IMR-90 (cell line): ENCODE data around the gene KRT6C. TPM values are rescaled to one million over a fixed set of nuclear protein-coding genes. Genes with fewer than 3 reads are reported as not detected.

Experiments used
- ATAC-seq: fragments of 200-7000 bp; cut with Tn5 transposase; 2 replicates; pipeline ENCODE4 v1.9.1; 2020; ENCODE audit warnings: low read depth, mild to moderate bottlenecking, moderate library complexity
- BruUV-seq: library from RNA; stranded (reverse); fragments of 400-500 nt; replicated peaks from 2 replicates; lab custom pipeline; 2021; lab: Mats Ljungman, UMichigan
- CTCF ChIA-PET: fragments of 300-600 bp; formaldehyde crosslinking; extraction: SDS; loops from one replicate; lab custom pipeline; 2021; ENCODE audit warnings: antibody characterized with exemption; lab: Yijun Ruan, JAX
- POLR2A ChIA-PET: fragments of 300-600 bp; sonication (Branson Sonifier 250); formaldehyde crosslinking; loops from one replicate; lab custom pipeline; 2022; ENCODE audit warnings: antibody characterized with exemption; ENCODE audit not compliant: unreplicated experiment; lab: Charles Lee
- DNase-seq: peaks from one replicate; pipeline ENCODE4 v3.0.0; 2013
- H2AFZ ChIP-seq: replicated peaks from 2 replicates; pipeline ENCODE3; 2013; ENCODE audit warnings: low read length, mild to moderate bottlenecking; ENCODE audit not compliant: poor library complexity
- H2AK5ac ChIP-seq: 2 replicates; pipeline ENCODE4 v1.6.1; 2013; ENCODE audit warnings: low read depth, low read length, inconsistent platforms
- H2AK9ac ChIP-seq: replicated peaks from 2 replicates; pipeline ENCODE3; 2013; ENCODE audit warnings: mild to moderate bottlenecking, low read depth, low read length, moderate library complexity; ENCODE audit not compliant: poor library complexity
- H2BK120ac ChIP-seq: 2 replicates; pipeline ENCODE4 v1.6.1; 2013; ENCODE audit warnings: low read depth, low read length, inconsistent platforms
- H2BK15ac ChIP-seq: 3 replicates; pipeline ENCODE4 v1.6.1; 2013; ENCODE audit warnings: low read depth, low read length, inconsistent platforms
- H2BK20ac ChIP-seq: 2 replicates; pipeline ENCODE4 v1.6.1; 2013; ENCODE audit warnings: low read depth, mild to moderate bottlenecking, inconsistent platforms, low read length, moderate library complexity
- H2BK5ac ChIP-seq: 2 replicates; pipeline ENCODE4 v1.6.1; 2013; ENCODE audit warnings: mild to moderate bottlenecking, low read depth, low read length, inconsistent platforms; ENCODE audit not compliant: poor library complexity, severe bottlenecking
- H3K14ac ChIP-seq: replicated peaks from 2 replicates; pipeline ENCODE4 v1.6.1; 2013; ENCODE audit warnings: low read depth, low read length, inconsistent platforms
- H3K18ac ChIP-seq: 2 replicates; pipeline ENCODE4 v1.6.1; 2013; ENCODE audit warnings: low read depth, low read length, control low read depth
- H3K23ac ChIP-seq: 2 replicates; pipeline ENCODE4 v1.6.1; 2013; ENCODE audit warnings: low read depth, low read length, inconsistent platforms
- H3K27ac ChIP-seq: 2 replicates; pipeline ENCODE4 v1.5.1; 2013; ENCODE audit warnings: mild to moderate bottlenecking, control low read depth, low read length; ENCODE audit not compliant: insufficient read depth
- H3K27me3 ChIP-seq: 2 replicates; pipeline ENCODE4 v1.6.1; 2013; ENCODE audit warnings: low read length; ENCODE audit not compliant: control insufficient read depth, insufficient read depth
- H3K36me3 ChIP-seq: 2 replicates; pipeline ENCODE4 v1.6.1; 2013; ENCODE audit warnings: low read length, mixed read lengths; ENCODE audit not compliant: control insufficient read depth, insufficient read depth
- H3K4ac ChIP-seq: 2 replicates; pipeline ENCODE4 v1.6.1; 2013; ENCODE audit warnings: low read depth, low read length, inconsistent platforms
- H3K4me1 ChIP-seq: 2 replicates; pipeline ENCODE4 v1.6.1; 2013; ENCODE audit warnings: low read length, mixed read lengths; ENCODE audit not compliant: control insufficient read depth, insufficient read depth
- H3K4me2 ChIP-seq: 2 replicates; pipeline ENCODE4 v1.6.1; 2013; ENCODE audit warnings: low read depth, mild to moderate bottlenecking, control low read depth, low read length, moderate library complexity
- H3K4me3 ChIP-seq: 2 replicates; pipeline ENCODE4 v1.5.1; 2013; ENCODE audit warnings: low read depth, mild to moderate bottlenecking, control low read depth, low read length, moderate library complexity; ENCODE audit not compliant: insufficient read depth
- H3K56ac ChIP-seq: 2 replicates; pipeline ENCODE4 v1.6.1; 2013; ENCODE audit warnings: low read length, inconsistent platforms; ENCODE audit not compliant: insufficient read depth; ENCODE audit errors: extremely low read depth
- H3K79me1 ChIP-seq, 2 experiments: 2 replicates each; pipeline ENCODE4 v1.6.1; 2013; ENCODE audit warnings: low read length in 2 of 2, inconsistent platforms in 1 of 2, low read depth in 1 of 2
- H3K9ac ChIP-seq: 2 replicates; pipeline ENCODE4 v1.6.1; 2013; ENCODE audit warnings: low read depth, low read length, control low read depth
- H3K9me1 ChIP-seq: 2 replicates; pipeline ENCODE4 v1.6.1; 2013; ENCODE audit warnings: low read length, inconsistent platforms; ENCODE audit not compliant: insufficient read depth
- H3K9me3 ChIP-seq: 2 replicates; pipeline ENCODE4 v1.6.1; 2013; ENCODE audit warnings: low read length; ENCODE audit not compliant: control insufficient read depth, insufficient read depth
- H4K20me1 ChIP-seq: 2 replicates; pipeline ENCODE4 v1.6.1; 2013; ENCODE audit warnings: low read length, inconsistent platforms; ENCODE audit not compliant: insufficient read depth
- H4K5ac ChIP-seq: 2 replicates; pipeline ENCODE4 v1.6.1; 2013; ENCODE audit warnings: mild to moderate bottlenecking, low read depth, low read length, control low read depth
- H4K8ac ChIP-seq, 2 experiments: 2 replicates each; pipeline ENCODE4 v1.6.1; 2013; ENCODE audit warnings: low read depth in 2 of 2, low read length in 2 of 2, control low read depth in 1 of 2, inconsistent platforms in 1 of 2
- H4K91ac ChIP-seq: 2 replicates; pipeline ENCODE4 v1.6.1; 2013; ENCODE audit warnings: low read depth, low read length, inconsistent platforms; ENCODE audit not compliant: insufficient read depth
- BHLHE40 ChIP-seq: fragments of 150-350 bp; IDR thresholded peaks from 2 replicates; pipeline ENCODE4 v1.6.1; 2016; ENCODE audit warnings: mild to moderate bottlenecking, low read depth, low read length
- CHD1 ChIP-seq: IDR thresholded peaks from 2 replicates; pipeline ENCODE4 v1.6.1; 2012; ENCODE audit warnings: low read depth, low read length, improper control_type of control experiment
- CTCF ChIP-seq: conservative IDR thresholded peaks from 2 replicates; pipeline ENCODE4 v1.5.1; 2012; ENCODE audit warnings: mild to moderate bottlenecking, low read depth, low read length, improper control_type of control experiment
- ELK1 ChIP-seq: fragments of 150-350 bp; IDR thresholded peaks from 2 replicates; pipeline ENCODE4 v1.6.1; 2016; ENCODE audit warnings: low read depth, mild to moderate bottlenecking, low read length, moderate library complexity, borderline replicate concordance
- MAFK ChIP-seq: IDR thresholded peaks from 2 replicates; pipeline ENCODE4 v1.6.1; 2012; ENCODE audit warnings: low read depth, low read length, improper control_type of control experiment
- MXI1 ChIP-seq: IDR thresholded peaks from 2 replicates; pipeline ENCODE4 v1.6.1; 2012; ENCODE audit warnings: low read depth, mild to moderate bottlenecking, low read length, moderate library complexity, borderline replicate concordance
- NFE2L2 ChIP-seq: fragments of 150-350 bp; IDR thresholded peaks from 2 replicates; pipeline ENCODE4 v1.6.1; 2016; ENCODE audit warnings: low read depth, mild to moderate bottlenecking, low read length
- RAD21 ChIP-seq: IDR thresholded peaks from 2 replicates; pipeline ENCODE4 v1.6.1; 2012; ENCODE audit warnings: low read length, improper control_type of control experiment
- SMC3 ChIP-seq: fragments of 150-350 bp; IDR thresholded peaks from 2 replicates; pipeline ENCODE4 v1.6.1; 2016; ENCODE audit warnings: low read depth, mild to moderate bottlenecking, antibody characterized with exemption, low read length, moderate library complexity
- USF2 ChIP-seq: fragments of 150-350 bp; IDR thresholded peaks from 2 replicates; pipeline ENCODE4 v1.6.1; 2017; ENCODE audit warnings: mild to moderate bottlenecking, antibody characterized with exemption, low read length, low read depth
- WGBS, 2 experiments: methylation state at CpG; one replicate each; pipeline versions ENCODE4 v1.1.5 to v1.1.7; 2013; ENCODE audit warnings: missing lambda C conversion rate in 2 of 2; ENCODE audit not compliant: insufficient read length in 1 of 2; ENCODE audit errors: extremely low coverage in 2 of 2; 5-methylcytosine and 5-hydroxymethylcytosine counted together
- dilution Hi-C: fragments of 300-500 bp; cut with HindIII; formaldehyde crosslinking; loops from one replicate; pipeline ENCODE4 v1.14.3; 2018; ENCODE audit warnings: low sequenced_read_pairs; ENCODE audit not compliant: unreplicated experiment
- in situ Hi-C: fragments of 300-500 bp; cut with MboI; formaldehyde crosslinking; loops from 3 replicates; pipeline ENCODE4 v1.14.3; 2019; ENCODE audit warnings: low sequenced_read_pairs, inconsistent platforms, mixed read lengths
- intact Hi-C: fragments of 100-400 bp; cut with micrococcal nuclease; formaldehyde crosslinking; loops from 2 replicates; pipeline ENCODE4 v1.10.0; 2022
- polyA plus RNA-seq, 3 experiments: library from polyadenylated mRNA; depleted of rRNA; stranded (reverse); fragments of >200 nt; gene quantifications; 2 replicates each; pipeline ENCODE4 v1.2.3, GENCODE V29; 2012; ENCODE audit warnings: low replicate concordance in 1 of 3
- total RNA-seq: library from RNA; depleted of rRNA; stranded (reverse); fragments of >200 nt; gene quantifications from 2 replicates; pipeline ENCODE4 v1.2.3, GENCODE V29; 2012

The KRT6C gene
- total and polyA plus RNA-seq, 2 of the 4 experiments (the other 2 are of a cell fraction) = not detected

GRCh38 chr12:52426034-52426433, 47.6 kb downstream of the KRT6C start:
- Histone ChIP-seq H3K4me1 (no peaks in the 10 kb centered on the region), H4K8ac (no peak overlapping the region), H4K20me1 (no peaks in the 10 kb centered on the region), H3K36me3 (no peaks in the 10 kb centered on the region), H4K91ac (no peak overlapping the region), H3K79me1 (no peaks in the 10 kb centered on the region), H2AFZ (no peak overlapping the region), H2AK9ac (no peak overlapping the region), H3K9me1 (no peaks in the 10 kb centered on the region), H3K27ac (no peak overlapping the region), H2BK15ac (no peak overlapping the region), H3K14ac (no peak overlapping the region), H4K5ac (no peak overlapping the region), H3K23ac (no peak overlapping the region), H3K4ac (no peak overlapping the region), H2BK20ac (no peak overlapping the region), H3K18ac (no peak overlapping the region), H3K4me2 (no peak overlapping the region), H2BK5ac (no peak overlapping the region), H2AK5ac (no peak overlapping the region), H3K27me3 (peaks cover 73% of the 10 kb centered on the region), H2BK120ac (no peak overlapping the region), H3K9ac (no peak overlapping the region), H3K4me3 (no peak overlapping the region), H3K56ac (no peak overlapping the region), H3K9me3 (no peaks in the 10 kb centered on the region)
- no TSS peak for BruUV-seq
- no peak for ATAC-seq
- TF ChIP-seq USF2 (no peak), NFE2L2 (no peak), CTCF (no peak), MAFK (no peak), ELK1 (no peak), MXI1 (no peak), CHD1 (no peak), BHLHE40 (no peak), RAD21 (no peak), SMC3 (no peak)
- 29% methylated on average over 1 of the region's 2 CpGs; no CpG with 5 or more reads in 1 of the 2 experiments for WGBS, 2 experiments
- POLR2A ChIA-PET = no interaction called here
- no peak for DNase-seq
- intact Hi-C loops = no loop called here
- in situ Hi-C loops = no loop called here
- dilution Hi-C loops = no loop called here
- CTCF ChIA-PET = no interaction called here
